Loucy (cell line): ENCODE data around the gene ACER3.

Experiments
- H2AFZ ChIP-seq: fragments of 200-600 bp; sonication (generic); 2 replicates; pipeline ENCODE4 v1.6.0; 2016; ENCODE audit warnings: antibody characterized with exemption, mild to moderate bottlenecking, low read length, moderate library complexity
- H3F3A ChIP-seq: fragments of 200-600 bp; 2 replicates; pipeline ENCODE4 v1.6.0; 2016; ENCODE audit warnings: antibody characterized with exemption, low read depth, mild to moderate bottlenecking
- H3K27me3 ChIP-seq: fragments of 200-600 bp; sonication (generic); 2 replicates; pipeline ENCODE4 v1.6.1; 2014; ENCODE audit warnings: low read length, mild to moderate bottlenecking; ENCODE audit not compliant: insufficient read depth, poor library complexity, severe bottlenecking
- H3K36me3 ChIP-seq: fragments of 200-600 bp; sonication (generic); 2 replicates; pipeline ENCODE4 v1.6.1; 2016; ENCODE audit warnings: low read length; ENCODE audit not compliant: insufficient read depth
- H3K4me1 ChIP-seq: fragments of 200-600 bp; sonication (generic); 2 replicates; pipeline ENCODE4 v1.5.1; 2014; ENCODE audit warnings: low read length, mild to moderate bottlenecking; ENCODE audit not compliant: insufficient read depth, poor library complexity, severe bottlenecking
- H3K4me2 ChIP-seq: fragments of 200-600 bp; sonication (generic); 2 replicates; pipeline ENCODE4 v1.6.0; 2014; ENCODE audit warnings: antibody characterized with exemption, low read length, low read depth, mild to moderate bottlenecking; ENCODE audit not compliant: poor library complexity, severe bottlenecking
- H3K4me3 ChIP-seq: fragments of 200-600 bp; sonication (generic); 2 replicates; pipeline ENCODE4 v1.5.1; 2014; ENCODE audit warnings: low read length, mild to moderate bottlenecking, mixed read lengths; ENCODE audit not compliant: poor library complexity, severe bottlenecking
- H3K79me2 ChIP-seq: fragments of 200-600 bp; sonication (generic); 2 replicates; pipeline ENCODE4 v1.6.1; 2014; ENCODE audit warnings: low read length; ENCODE audit not compliant: insufficient read depth
- H3K9ac ChIP-seq: fragments of 200-600 bp; sonication (generic); 2 replicates; pipeline ENCODE4 v1.6.0; 2014; ENCODE audit warnings: mild to moderate bottlenecking, low read depth, low read length, moderate library complexity; ENCODE audit not compliant: poor library complexity, severe bottlenecking
- H3K9me2 ChIP-seq: fragments of 200-600 bp; sonication (generic); replicated peaks from 2 replicates; pipeline ENCODE4 v1.6.1; 2016; ENCODE audit warnings: low read depth, low read length, mixed read lengths
- H3K9me3 ChIP-seq: fragments of 200-600 bp; sonication (generic); 2 replicates; pipeline ENCODE4 v1.6.1; 2014; ENCODE audit warnings: mild to moderate bottlenecking, antibody characterized with exemption, low read length, low read depth; ENCODE audit not compliant: insufficient read depth
- H4K20me1 ChIP-seq: fragments of 200-600 bp; sonication (generic); 2 replicates; pipeline ENCODE4 v1.6.0; 2014; ENCODE audit warnings: antibody characterized with exemption, low read length, mild to moderate bottlenecking; ENCODE audit not compliant: insufficient read depth, poor library complexity, severe bottlenecking
- CTCF ChIP-seq: fragments of 200-600 bp; sonication (generic); conservative IDR thresholded peaks from 2 replicates; pipeline ENCODE4 v1.5.1; 2014; ENCODE audit warnings: mild to moderate bottlenecking, antibody characterized with exemption, low read length
- EZH2phosphoT487 ChIP-seq: fragments of 200-600 bp; IDR thresholded peaks from 2 replicates; pipeline ENCODE4 v1.6.1; 2018; ENCODE audit warnings: antibody characterized with exemption, mild to moderate bottlenecking, moderate library complexity, borderline replicate concordance

The ACER3 gene

GRCh38 chr11:76995081-76995576 is 134.4 kb downstream of the ACER3 start:
- Histone ChIP-seq H3K79me2 (no peaks in the 10 kb centered on the region), H3K27me3 (no peaks in the 10 kb centered on the region), H2AFZ (no peak overlapping the region), H3F3A (no peaks in the 10 kb centered on the region), H3K4me1 (no peaks in the 10 kb centered on the region), H3K9ac (no peak overlapping the region), H4K20me1 (no peaks in the 10 kb centered on the region), H3K9me2 (no peaks in the 10 kb centered on the region), H3K4me2 (no peak overlapping the region), H3K9me3 (no peaks in the 10 kb centered on the region), H3K4me3 (no peak overlapping the region), H3K36me3 (no peaks in the 10 kb centered on the region)
- TF ChIP-seq EZH2phosphoT487: no peak
- no peak for TF ChIP-seq CTCF

- Histone ChIP-seq H3K79me2 (no peaks in the 10 kb centered on the region), H4K20me1 (no peaks in the 10 kb centered on the region), H3F3A (no peaks in the 10 kb centered on the region), H3K4me1 (no peaks in the 10 kb centered on the region), H3K27me3 (no peaks in the 10 kb centered on the region), H3K4me2 (no peak overlapping the region), H3K9me2 (no peaks in the 10 kb centered on the region), H3K9ac (no peak overlapping the region), H3K36me3 (no peaks in the 10 kb centered on the region), H3K9me3 (no peaks in the 10 kb centered on the region), H2AFZ (no peak overlapping the region), H3K4me3 (no peak overlapping the region)
- TF ChIP-seq EZH2phosphoT487: no peak
- TF ChIP-seq CTCF: no peak
Observed at GRCh38 chr11:76997512-76997911, 136.8 kb downstream of the ACER3 start.

GRCh38 chr11:76999597-76999996 is 138.9 kb downstream of the ACER3 start:
- Histone ChIP-seq H2AFZ (no peak overlapping the region), H4K20me1 (no peaks in the 10 kb centered on the region), H3K4me3 (no peak overlapping the region), H3K36me3 (no peaks in the 10 kb centered on the region), H3K4me2 (no peak overlapping the region), H3K9me3 (no peaks in the 10 kb centered on the region), H3K9ac (no peak overlapping the region), H3K27me3 (no peaks in the 10 kb centered on the region), H3K79me2 (no peaks in the 10 kb centered on the region), H3K9me2 (no peaks in the 10 kb centered on the region), H3K4me1 (no peaks in the 10 kb centered on the region), H3F3A (no peaks in the 10 kb centered on the region)
- TF ChIP-seq CTCF (no peak), EZH2phosphoT487 (no peak)
